HPDE6-E6E7 (cell line): ENCODE results near the gene DHX35.
A peak's percentile ranks its signal among the peaks of the same experiment; 100 is the strongest.

Experiments used
- DNase-seq: peaks from one replicate; pipeline ENCODE4 v3.0.0; 2011; ENCODE audit warnings: missing footprints; ENCODE audit errors: extremely low spot score

Gene DHX35

GRCh38 chr20:39025883-39026282 is 63.7 kb downstream of the DHX35 start:
- DNase-seq = no peak

DNA sequence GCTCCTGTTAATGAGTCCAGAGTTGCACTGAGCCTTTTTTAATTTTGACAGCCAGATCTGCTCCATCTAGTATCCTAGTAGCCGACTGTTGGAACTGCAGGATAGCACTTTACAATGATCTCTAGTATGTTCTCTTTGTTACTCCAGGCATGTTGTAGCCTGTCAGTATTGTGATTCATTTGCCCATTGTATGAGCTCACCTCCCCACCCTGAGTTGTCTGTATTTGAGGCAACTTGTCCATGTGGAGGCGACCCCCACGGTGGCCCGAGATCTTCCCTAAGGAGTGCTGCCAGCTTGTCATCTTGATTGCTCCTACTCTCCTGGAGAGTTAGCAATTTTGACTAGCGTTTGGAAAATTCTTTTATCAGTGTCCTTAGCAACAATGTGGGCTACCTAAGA is 67.2 kb downstream of the DHX35 start:
- DNase-seq = peak; percentile 97

GRCh38 chr20:39032997-39033396 is 70.9 kb downstream of the DHX35 start:
- no peak for DNase-seq

GRCh38 chr20:39036011-39036410 is 73.9 kb downstream of the DHX35 start:
- DNase-seq = no peak

DNA sequence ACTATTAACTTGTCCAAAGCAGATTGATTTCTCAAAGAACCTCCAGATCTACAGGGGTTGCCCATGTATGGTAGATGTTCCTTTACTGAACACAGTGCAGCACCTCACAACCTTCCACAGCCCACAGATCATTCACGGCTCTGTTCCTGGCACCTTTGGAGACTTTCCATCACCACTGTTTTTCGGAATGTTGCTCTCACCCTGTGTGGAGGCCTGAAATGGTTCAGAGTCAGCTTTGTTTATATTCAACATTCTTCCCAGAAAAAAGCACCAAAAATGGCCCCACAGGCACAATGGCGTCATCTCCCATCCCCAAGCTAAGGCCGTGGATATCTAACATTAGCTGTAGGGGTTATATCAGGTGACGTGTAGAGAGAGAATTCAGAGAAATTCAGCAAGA is 74.7 kb downstream of the DHX35 start:
- no peak for DNase-seq

GRCh38 chr20:39038047-39038446 is 75.9 kb downstream of the DHX35 start:
- DNase-seq = no peak

- no peak for DNase-seq
Observed at GRCh38 chr20:39038495-39038894, 76.4 kb downstream of the DHX35 start.

DNA sequence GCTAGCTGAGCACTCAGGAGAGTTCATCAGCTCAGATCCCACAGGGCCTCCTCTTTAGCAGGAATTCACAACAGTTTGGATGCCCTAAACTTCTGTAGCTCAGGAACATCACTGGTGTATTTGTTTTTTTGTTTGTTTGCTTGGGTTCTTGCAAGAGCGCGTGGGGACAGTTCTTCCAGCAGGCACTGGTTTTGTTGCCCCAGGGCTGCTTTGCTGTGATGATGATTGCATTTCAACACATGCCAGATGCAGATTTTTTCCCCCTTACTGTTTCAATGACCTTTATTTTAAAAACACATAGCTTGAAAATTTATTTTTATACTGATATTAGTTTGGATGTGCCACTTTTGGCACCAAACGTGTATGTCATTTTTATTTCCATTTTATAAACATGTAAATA is 77.1 kb downstream of the DHX35 start:
- no peak for DNase-seq

- no peak for DNase-seq
Observed at GRCh38 chr20:39040116-39040515, 78.0 kb downstream of the DHX35 start.

DNA sequence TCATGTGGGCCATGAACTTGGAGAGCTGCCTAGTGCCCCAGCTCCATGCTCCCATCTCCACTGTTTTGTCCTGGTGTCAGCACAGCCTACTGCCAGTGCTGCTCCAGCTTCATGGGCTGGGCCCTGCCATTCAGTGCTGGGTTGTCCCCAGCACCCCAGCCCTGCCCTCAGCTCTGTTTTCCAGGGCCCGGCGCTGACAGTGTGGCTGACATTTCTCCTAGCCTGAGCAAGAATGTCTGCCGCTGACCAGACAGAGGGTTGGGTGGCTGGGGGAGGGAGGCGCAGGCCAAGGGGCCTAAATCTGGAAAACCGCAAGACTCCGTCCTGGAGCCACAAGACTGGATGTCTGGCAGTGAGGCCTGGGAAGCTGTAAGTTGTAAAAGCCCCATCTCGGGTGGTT is 78.9 kb downstream of the DHX35 start:
- DNase-seq = no peak

DNA sequence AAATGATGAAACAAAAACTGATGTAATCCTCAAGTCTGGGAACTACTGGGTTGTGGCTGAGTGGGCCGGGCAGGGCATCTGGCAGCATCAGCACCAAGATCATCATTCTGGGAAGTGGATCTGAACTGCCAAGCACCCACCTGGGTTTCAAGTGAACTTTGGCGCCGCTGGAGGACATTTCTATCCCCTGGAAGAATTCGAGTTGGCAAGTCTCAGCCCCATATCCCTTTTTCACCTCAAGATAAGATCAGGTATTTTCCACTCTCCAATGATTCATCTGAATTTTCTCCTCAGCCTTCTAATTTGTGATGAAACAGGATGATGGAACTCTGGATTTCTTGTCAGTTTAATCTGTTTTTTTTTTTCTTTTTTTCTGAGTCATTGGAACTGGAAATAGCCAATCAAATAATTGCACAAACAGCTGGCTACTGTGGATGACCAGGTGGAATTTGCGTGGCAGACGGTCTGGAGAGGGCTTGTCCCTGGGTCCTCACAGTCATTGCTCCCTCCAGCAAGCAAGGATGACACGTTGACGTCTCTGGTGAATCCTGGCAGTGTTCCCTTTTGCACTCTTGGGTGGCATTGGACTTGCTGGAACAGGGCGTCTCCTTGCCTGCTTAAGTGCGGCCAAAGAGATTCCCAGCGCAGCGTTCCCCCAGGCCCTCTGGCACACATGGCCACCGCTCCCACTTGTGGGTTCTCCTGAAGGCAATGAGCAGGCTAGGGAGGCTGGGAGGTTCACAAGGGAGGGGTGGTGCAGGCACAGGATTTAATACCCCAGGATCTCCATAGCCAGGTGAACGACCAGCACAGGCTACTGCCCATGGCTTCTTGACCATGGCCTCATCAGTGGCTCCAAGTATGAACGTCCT is 80.4 kb downstream of the DHX35 start:
- DNase-seq = no peak

- no peak for DNase-seq
Observed at GRCh38 chr20:39044501-39044900, 82.4 kb downstream of the DHX35 start.

DNA sequence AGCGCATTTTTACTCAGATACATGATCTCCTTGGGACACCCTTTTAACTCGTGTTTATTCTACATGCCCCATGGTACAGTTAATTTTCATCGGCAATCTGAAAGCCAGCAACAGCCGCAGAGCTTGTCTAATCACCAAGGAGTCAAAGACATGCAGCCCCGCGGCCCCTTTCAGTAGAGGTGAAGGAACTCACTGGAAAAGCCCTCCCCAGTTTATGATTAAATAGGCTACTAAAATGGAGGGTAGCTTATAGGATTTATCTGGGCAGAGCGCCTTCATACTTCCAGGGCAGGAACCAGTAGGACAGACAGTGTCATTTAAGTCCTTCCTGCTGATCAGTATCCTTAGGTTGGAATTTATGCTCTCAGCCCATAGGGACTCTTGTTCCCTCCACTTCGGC is 83.5 kb downstream of the DHX35 start:
- no peak for DNase-seq

GRCh38 chr20:39047417-39047985 is 85.4 kb downstream of the DHX35 start:
- DNase-seq = no peak

DNA sequence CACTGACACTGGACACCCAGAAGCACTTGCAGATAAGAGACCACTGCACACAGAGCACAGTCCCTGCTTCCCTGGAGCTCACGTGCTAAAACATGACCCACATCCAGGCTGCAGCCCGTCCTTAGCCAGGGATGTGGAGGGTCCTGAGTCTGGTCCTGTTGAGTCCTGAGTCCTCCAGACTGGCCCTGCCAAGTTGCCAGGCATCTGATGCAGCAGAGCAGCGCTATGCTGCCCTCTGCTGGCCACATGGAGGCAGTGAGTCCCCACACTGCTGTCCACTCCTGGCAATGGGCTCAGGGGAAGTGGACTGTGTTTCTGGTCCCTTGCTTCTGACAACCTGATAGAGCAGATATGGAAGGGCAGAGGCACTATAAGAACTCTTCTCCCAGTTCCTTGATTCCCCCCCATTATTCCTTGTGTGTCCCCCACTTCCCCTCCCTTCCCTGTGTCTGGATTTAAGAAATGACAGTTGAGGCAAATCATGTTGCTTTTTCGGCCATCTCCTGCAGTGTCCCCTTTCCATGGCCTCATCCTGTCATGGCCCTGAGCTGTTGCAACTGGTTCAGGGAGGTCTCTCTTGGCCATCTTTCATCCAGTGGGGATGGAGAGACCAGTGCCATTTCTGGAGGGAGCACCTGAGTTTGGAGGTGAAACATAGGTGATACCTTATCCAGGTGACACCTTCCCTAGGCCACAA is 86.0 kb downstream of the DHX35 start:
- DNase-seq = peak; percentile 97

GRCh38 chr20:39049148-39049547 is 87.0 kb downstream of the DHX35 start:
- no peak for DNase-seq

GRCh38 chr20:39049684-39050554 is 87.8 kb downstream of the DHX35 start:
- peak; percentile 71 for DNase-seq

DNA sequence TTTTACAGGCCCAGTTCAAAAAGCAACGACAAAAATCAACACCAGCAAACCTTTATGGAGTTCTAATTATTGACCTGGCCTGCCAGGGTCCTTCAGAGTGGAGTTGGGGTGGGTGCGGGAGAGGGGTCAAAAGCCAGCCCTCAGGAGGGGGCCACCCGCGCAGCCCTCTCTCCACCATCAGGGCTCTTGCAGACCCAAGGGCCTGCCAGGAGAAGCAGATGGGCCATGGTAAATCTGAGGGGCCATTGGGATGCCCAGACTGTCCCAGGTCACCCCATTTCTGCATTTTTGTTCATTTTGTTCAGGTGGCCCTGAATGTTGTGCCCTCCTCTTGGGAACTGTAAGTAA is 88.4 kb downstream of the DHX35 start:
- DNase-seq = no peak

DNA sequence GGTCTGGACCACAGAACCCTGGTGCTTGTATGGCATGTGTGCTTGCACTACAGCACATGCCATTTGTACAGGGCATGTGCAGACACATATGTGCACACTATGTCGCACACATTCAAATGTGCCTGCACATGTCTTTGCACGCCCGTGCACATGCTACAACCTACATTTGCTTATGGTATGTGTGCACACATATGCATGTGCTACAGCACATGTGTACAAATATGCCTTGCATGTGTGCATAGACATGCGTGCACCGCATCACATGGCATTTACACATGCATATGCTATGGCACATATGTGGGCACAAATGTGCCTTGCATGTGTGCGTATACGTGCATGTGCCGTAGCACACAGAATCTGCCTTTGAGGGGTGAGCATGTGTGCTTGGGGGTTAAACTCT is 90.5 kb downstream of the DHX35 start:
- DNase-seq = no peak

DNA sequence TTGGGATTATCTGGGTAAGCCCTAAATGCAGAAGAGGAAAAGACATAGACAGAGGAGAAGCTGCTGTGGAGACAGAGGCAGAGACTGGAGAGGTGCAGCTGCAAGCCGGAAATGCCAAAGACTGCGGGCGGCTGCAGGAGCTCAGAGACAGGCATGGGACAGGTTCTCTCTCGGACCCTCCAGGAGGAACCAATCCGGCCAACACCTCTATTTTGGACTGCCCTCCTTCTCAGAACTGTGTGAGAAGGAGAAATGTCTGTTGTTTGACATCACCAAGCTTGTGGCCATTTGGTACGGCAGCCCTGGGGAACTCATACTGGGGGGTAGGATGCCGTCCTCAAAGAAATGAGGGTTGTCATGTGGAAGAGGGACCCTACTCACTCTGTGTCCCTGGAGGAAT is 95.0 kb downstream of the DHX35 start:
- DNase-seq = no peak

DNA sequence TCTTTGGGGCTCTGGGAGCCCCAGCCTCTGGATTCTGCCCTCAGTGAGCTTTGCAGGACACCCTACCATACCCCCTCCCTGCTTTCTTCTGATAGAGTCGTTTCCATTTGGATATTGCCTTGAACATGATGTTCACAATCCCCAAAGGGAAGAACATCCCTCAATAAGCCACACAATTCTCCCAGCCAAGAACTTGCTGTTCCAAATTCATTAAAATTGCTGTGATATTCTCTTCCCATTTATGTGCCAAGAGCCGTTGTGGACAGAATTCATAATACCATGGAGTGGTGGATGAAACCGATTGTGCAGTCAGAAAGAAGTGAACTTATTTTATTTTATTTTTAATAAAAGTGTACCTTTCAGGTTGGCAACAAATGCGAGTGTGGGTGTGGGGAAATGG is 95.8 kb downstream of the DHX35 start:
- no peak for DNase-seq

GRCh38 chr20:39059036-39059435 is 96.9 kb downstream of the DHX35 start:
- no peak for DNase-seq
